Upper lobe of right lung (tissue), 1 donor: ENCODE results near the gene ABCD3. TPM values are rescaled to one million over a fixed set of nuclear protein-coding genes. Genes with fewer than 3 reads are reported as not detected.

Source experiments
- ATAC-seq: fragments of 200-7000 bp; cut with Tn5 transposase; one replicate; pipeline ENCODE4 v1.9.1; 2020; ENCODE audit warnings: mild to moderate bottlenecking, moderate library complexity
- DNase-seq: peaks from one replicate; pipeline ENCODE4 v3.0.0-alpha.2; 2020
- H3K27ac ChIP-seq: fragments of 200-600 bp; one replicate; pipeline ENCODE4 v1.8.0; 2022
- H3K27me3 ChIP-seq: fragments of 200-600 bp; one replicate; pipeline ENCODE4 v1.8.0; 2022; ENCODE audit warnings: mild to moderate bottlenecking
- H3K36me3 ChIP-seq: fragments of 200-600 bp; one replicate; pipeline ENCODE4 v1.8.0; 2022
- H3K4me1 ChIP-seq: fragments of 200-600 bp; one replicate; pipeline ENCODE4 v1.8.0; 2022
- H3K4me3 ChIP-seq: fragments of 200-600 bp; one replicate; pipeline ENCODE4 v1.8.0; 2022; ENCODE audit warnings: mild to moderate bottlenecking
- H3K9me3 ChIP-seq: fragments of 200-600 bp; one replicate; pipeline ENCODE4 v1.8.0; 2022
- intact Hi-C: fragments of 100-400 bp; cut with DNase I; formaldehyde crosslinking; loops from one replicate; pipeline ENCODE4 v1.11.0; 2022
- total RNA-seq: library from RNA; stranded (reverse); fragmentation: NEBNext Ultra II Directional; extraction: Animal tissue kit (Norgen Biotek cat#: 25700); gene quantifications from one replicate; pipeline ENCODE4 v1.2.1, GENCODE V29; 2021
- TF ChIP-seq, protein P1 (sequence below): fragments of 200-600 bp; IDR thresholded peaks from one replicate; pipeline ENCODE4 v1.8.0; 2022; ENCODE audit warnings: antibody characterized with exemption
- donor health status: DM: no; HTN: yes; CAD: no; lungs with severe emphysema.

Gene ABCD3
- total RNA-seq, 1 donor from 2014 or later = 50.9 TPM

DNA sequence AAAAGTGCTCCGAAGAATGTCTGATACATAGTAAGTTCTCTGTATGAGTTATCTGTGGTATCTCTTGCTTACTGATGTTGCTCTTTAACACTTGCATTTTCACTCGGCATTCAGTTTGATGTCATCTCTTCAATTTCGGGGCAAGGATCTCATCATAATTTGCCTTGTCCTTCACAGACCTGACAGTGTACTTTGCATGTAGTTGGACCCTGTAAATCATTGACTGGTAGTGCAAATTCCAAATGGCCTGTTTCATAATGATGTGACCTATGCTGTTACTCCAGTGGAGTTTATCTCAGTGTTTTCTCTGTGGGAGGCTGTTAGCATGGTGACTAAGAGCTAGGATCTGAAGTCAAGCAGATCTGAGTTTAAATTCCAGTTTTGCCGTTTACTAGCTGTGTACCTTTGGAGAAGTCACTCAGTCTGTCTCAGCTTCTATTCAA is 34.2 kb upstream of the ABCD3 start:
- no peaks in the 10 kb centered on the region for H3K36me3 ChIP-seq
- intact Hi-C loops = no loop called here
- no peaks in the 10 kb centered on the region for H3K4me1 ChIP-seq
- H3K9me3 ChIP-seq = no peaks in the 10 kb centered on the region
- peak; percentile 73 for ATAC-seq
- H3K27me3 ChIP-seq = no peaks in the 10 kb centered on the region
- H3K27ac ChIP-seq = peak overlapping the region; percentile 56
- no peak for DNase-seq
- TF ChIP-seq, protein P1, sequence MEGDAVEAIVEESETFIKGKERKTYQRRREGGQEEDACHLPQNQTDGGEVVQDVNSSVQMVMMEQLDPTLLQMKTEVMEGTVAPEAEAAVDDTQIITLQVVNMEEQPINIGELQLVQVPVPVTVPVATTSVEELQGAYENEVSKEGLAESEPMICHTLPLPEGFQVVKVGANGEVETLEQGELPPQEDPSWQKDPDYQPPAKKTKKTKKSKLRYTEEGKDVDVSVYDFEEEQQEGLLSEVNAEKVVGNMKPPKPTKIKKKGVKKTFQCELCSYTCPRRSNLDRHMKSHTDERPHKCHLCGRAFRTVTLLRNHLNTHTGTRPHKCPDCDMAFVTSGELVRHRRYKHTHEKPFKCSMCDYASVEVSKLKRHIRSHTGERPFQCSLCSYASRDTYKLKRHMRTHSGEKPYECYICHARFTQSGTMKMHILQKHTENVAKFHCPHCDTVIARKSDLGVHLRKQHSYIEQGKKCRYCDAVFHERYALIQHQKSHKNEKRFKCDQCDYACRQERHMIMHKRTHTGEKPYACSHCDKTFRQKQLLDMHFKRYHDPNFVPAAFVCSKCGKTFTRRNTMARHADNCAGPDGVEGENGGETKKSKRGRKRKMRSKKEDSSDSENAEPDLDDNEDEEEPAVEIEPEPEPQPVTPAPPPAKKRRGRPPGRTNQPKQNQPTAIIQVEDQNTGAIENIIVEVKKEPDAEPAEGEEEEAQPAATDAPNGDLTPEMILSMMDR = no peak
- no peak overlapping the region for H3K4me3 ChIP-seq

DNA sequence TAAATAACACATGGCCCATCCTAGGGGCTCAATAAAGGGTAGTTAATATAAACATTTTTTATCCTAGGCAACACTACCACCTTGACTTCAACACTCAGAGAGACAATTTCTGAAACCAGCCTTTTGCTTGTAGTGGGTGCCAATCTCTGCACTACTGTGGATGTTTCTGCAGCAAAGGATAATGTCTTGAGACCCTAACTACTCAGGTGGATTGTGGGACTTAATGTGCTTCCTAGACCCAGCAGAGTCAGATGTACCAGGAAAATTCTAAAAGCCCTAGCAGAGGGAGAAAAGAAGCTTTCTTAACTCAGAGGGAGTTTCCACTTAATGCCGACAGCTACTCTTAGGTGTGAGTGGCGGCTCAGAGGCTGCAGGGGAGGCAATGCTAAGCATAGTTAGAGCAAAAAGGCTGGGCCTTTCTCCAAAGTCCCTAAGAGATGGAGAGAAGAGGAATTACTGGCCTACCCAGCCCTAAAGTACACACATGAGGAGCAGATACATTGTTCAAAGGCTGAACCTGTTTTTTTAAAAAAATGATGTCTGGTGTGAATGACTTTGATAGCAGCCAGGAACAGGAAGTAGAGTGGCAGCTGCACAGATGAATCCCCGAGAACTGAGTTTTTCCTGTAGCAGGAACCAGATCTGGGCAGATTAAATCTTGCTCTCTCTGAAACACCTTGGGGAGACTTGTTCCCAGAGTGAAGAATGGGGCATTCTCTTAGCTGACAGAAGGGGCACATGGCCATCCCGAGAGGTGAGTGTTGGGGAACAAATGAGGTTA is 33.5 kb upstream of the ABCD3 start:
- peak overlapping the region; percentile 56 for H3K27ac ChIP-seq
- peak; percentile 83 for ATAC-seq
- intact Hi-C loops = no loop called here
- TF ChIP-seq, protein P1 = no peak
- peak; percentile 66 for DNase-seq
- H3K36me3 ChIP-seq = no peaks in the 10 kb centered on the region
- H3K27me3 ChIP-seq = no peaks in the 10 kb centered on the region
- H3K4me1 ChIP-seq = no peaks in the 10 kb centered on the region
- H3K9me3 ChIP-seq = no peaks in the 10 kb centered on the region
- H3K4me3 ChIP-seq = no peak overlapping the region

- intact Hi-C loops = no loop called here
Measured at GRCh38 chr1:94385308-94385929, 32.8 kb upstream of the ABCD3 start.

GRCh38 chr1:94389298-94389697 is 28.9 kb upstream of the ABCD3 start:
- H3K36me3 ChIP-seq = no peaks in the 10 kb centered on the region
- no peak for ATAC-seq
- no peak overlapping the region for H3K27ac ChIP-seq
- no peaks in the 10 kb centered on the region for H3K27me3 ChIP-seq
- no peaks in the 10 kb centered on the region for H3K9me3 ChIP-seq
- DNase-seq = no peak
- TF ChIP-seq, protein P1 = no peak
- H3K4me3 ChIP-seq = no peak overlapping the region
- no peaks in the 10 kb centered on the region for H3K4me1 ChIP-seq
- intact Hi-C loops = no loop called here

More at GRCh38 chr1:94385308-94385929, 32.8 kb upstream of the ABCD3 start:
- no peaks in the 10 kb centered on the region for H3K4me1 ChIP-seq
- H3K36me3 ChIP-seq = no peaks in the 10 kb centered on the region
- ATAC-seq (peak; percentile 59), DNase-seq (no peak)
- H3K27me3 ChIP-seq = no peaks in the 10 kb centered on the region
- no peaks in the 10 kb centered on the region for H3K9me3 ChIP-seq
- H3K4me3 ChIP-seq = no peak overlapping the region
- TF ChIP-seq, protein P1 = no peak
- H3K27ac ChIP-seq = peak overlapping the region; percentile 56

GRCh38 chr1:94394247-94394646 is 23.9 kb upstream of the ABCD3 start:
- TF ChIP-seq, protein P1 = no peak
- ATAC-seq = no peak
- intact Hi-C loops = no loop called here

More at GRCh38 chr1:94394247-94394646, 23.9 kb upstream of the ABCD3 start:
- H3K36me3 ChIP-seq = no peaks in the 10 kb centered on the region
- no peak overlapping the region for H3K27ac ChIP-seq
- no peak for DNase-seq
- H3K4me3 ChIP-seq = no peak overlapping the region
- H3K27me3 ChIP-seq = no peaks in the 10 kb centered on the region
- H3K4me1 ChIP-seq = no peaks in the 10 kb centered on the region
- H3K9me3 ChIP-seq = no peaks in the 10 kb centered on the region
